Activated CD8-positive, alpha-beta T cell treated with anti-CD3 and anti-CD28 coated beads for 36 hours (primary cell): ENCODE data around the gene TLN1. TPM values are rescaled to one million over a fixed set of nuclear protein-coding genes. Genes with fewer than 3 reads are reported as not detected.

Source experiments
- ATAC-seq: fragments of 200-7000 bp; cut with Tn5 transposase; one replicate; pipeline ENCODE4 v1.10.0; 2021; ENCODE audit warnings: mild to moderate bottlenecking, moderate library complexity
- CTCF ChIA-PET: fragments of 350-600 bp; sonication (Branson Sonifier 250); formaldehyde crosslinking; loops from one replicate; lab custom pipeline; 2021; ENCODE audit warnings: antibody characterized with exemption; lab: Charles Lee
- POLR2A ChIA-PET: fragments of 350-600 bp; sonication (Branson Sonifier 250); formaldehyde crosslinking; loops from one replicate; lab custom pipeline; 2021; ENCODE audit warnings: antibody characterized with exemption; lab: Charles Lee
- DNase-seq: peaks from one replicate; pipeline ENCODE4 v3.0.0-alpha.2; 2020
- H3K27ac Mint-ChIP-seq: one replicate; pipeline ENCODE4 v1.8.0; 2021; ENCODE audit warnings: mild to moderate bottlenecking, mixed read lengths
- H3K27me3 Mint-ChIP-seq: one replicate; pipeline ENCODE4 v1.8.0; 2021; ENCODE audit warnings: mixed read lengths
- H3K36me3 Mint-ChIP-seq: one replicate; pipeline ENCODE4 v1.8.0; 2021; ENCODE audit warnings: low read depth, mixed read lengths
- H3K4me1 Mint-ChIP-seq: one replicate; pipeline ENCODE4 v1.8.0; 2021; ENCODE audit warnings: low read depth, mixed read lengths
- H3K4me3 Mint-ChIP-seq: one replicate; pipeline ENCODE4 v1.8.0; 2021; ENCODE audit warnings: mild to moderate bottlenecking, moderate library complexity, mixed read lengths
- H3K9me3 Mint-ChIP-seq: one replicate; pipeline ENCODE4 v1.8.0; 2021; ENCODE audit warnings: mixed read lengths
- CTCF ChIP-seq: fragments of 200-600 bp; IDR thresholded peaks from one replicate; pipeline ENCODE4 v1.8.0; 2022; ENCODE audit warnings: antibody characterized with exemption, mild to moderate bottlenecking
- intact Hi-C: fragments of 100-400 bp; cut with micrococcal nuclease; formaldehyde crosslinking; loops from one replicate; pipeline ENCODE4 v1.10.0; 2022
- total RNA-seq, 2 experiments: library from RNA; stranded (reverse); gene quantifications; one replicate each; pipeline ENCODE4 v1.2.3, GENCODE V29; 2021

The TLN1 gene
- total RNA-seq, 2 experiments from 2014 or later, result 212 to 219 TPM

- ChIA-PET POLR2A (interaction anchor here (0.8 to 1.2 kb wide), 2 partner anchors 14 to 27 kb away, joined by 3 to 5 read pairs; no protein-coding TSS in a partner anchor), CTCF (interaction anchor here (2.8 to 24.5 kb wide), 2 partner anchors 16 to 19 kb away, joined by 11 to 313 read pairs; partner anchors contain the start of genes CCDC107, RMRP and TPM2)
- H3K27me3 Mint-ChIP-seq, result peaks cover 9% of the 10 kb centered on the region
- peaks cover 13% of the 10 kb centered on the region for H3K4me1 Mint-ChIP-seq
- no peaks in the 10 kb centered on the region for H3K9me3 Mint-ChIP-seq
- H3K27ac Mint-ChIP-seq, result no peak overlapping the region
- ATAC-seq, result no peak
- no peak overlapping the region for H3K4me3 Mint-ChIP-seq
- no peaks in the 10 kb centered on the region for H3K36me3 Mint-ChIP-seq
- no peak for TF ChIP-seq CTCF
- no peak for DNase-seq
- intact Hi-C loops, result no loop called here
Observed at GRCh38 chr9:35674025-35674361, 58.0 kb downstream of the TLN1 start.

GRCh38 chr9:35673132-35674024 is 58.6 kb downstream of the TLN1 start, which contains the start of gene CA9:
CA9 (plus strand) TSS chr9:35673928; CDS start chr9:35673960, 32 bp downstream.
- peak within 1 kb of the TSS; percentile 14 for H3K4me3 Mint-ChIP-seq
- ATAC-seq (peak; percentile 42), DNase-seq (peak; percentile 21)
- peaks cover 13% of the 10 kb centered on the region for H3K4me1 Mint-ChIP-seq
- ChIA-PET CTCF (interaction anchor here (2.8 to 24.5 kb wide), 2 partner anchors 15 to 20 kb away, joined by 11 to 313 read pairs; partner anchors contain the start of genes CCDC107, RMRP and TPM2), POLR2A (interaction anchor here (0.8 to 1.6 kb wide), 3 partner anchors 11 to 26 kb away, joined by 3 to 5 read pairs (median 5); no protein-coding TSS in a partner anchor)
- H3K36me3 Mint-ChIP-seq, result no peaks in the 10 kb centered on the region
- H3K27ac Mint-ChIP-seq, result no peak within 1 kb of the TSS
- no peak for TF ChIP-seq CTCF
- H3K27me3 Mint-ChIP-seq, result peaks cover 9% of the 10 kb centered on the region
- no peaks in the 10 kb centered on the region for H3K9me3 Mint-ChIP-seq
- intact Hi-C loops, result no loop called here

DNA sequence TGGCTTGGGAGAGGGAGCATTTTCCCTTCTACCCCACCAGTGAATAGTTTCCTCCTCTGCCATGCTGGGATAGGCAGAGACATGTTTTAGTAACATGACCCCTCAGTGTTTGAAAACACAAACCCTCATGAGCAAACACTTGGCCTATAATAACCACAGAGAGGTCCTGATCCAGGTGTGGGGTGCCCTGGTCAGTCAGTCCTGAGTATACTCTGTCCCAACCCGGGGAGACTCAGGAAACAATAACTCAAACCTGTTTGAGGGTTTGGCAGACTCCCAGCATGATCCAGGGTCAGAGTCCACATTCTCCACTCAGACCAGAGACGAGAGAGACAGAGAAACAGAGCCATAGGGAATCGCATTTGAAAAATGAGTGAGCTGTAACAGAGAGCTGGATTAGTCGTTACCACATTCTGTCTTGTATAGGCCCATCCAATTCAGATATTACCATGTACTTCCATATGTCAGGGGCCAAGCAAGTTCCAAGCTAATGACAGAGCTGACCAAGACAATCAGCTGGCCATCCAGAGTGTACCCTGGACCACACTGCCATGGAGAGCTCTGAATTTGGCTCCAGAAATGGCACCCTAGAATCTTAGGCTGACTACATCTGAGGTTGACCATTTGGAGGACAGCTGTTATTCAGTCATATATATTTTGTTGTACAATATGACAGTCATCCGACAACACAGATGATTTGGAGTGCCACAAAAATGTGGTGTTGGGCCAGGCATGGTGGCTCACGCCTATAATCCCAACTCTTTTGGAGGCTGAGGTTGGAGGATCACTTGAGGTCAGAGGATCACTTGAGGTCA is 62.5 kb downstream of the TLN1 start:
- DNase-seq, result no peak
- no peaks in the 10 kb centered on the region for H3K36me3 Mint-ChIP-seq
- H3K27me3 Mint-ChIP-seq, result peaks cover 3% of the 10 kb centered on the region
- H3K4me1 Mint-ChIP-seq, result peaks cover 5% of the 10 kb centered on the region
- H3K9me3 Mint-ChIP-seq, result no peaks in the 10 kb centered on the region
- ChIA-PET POLR2A (interaction anchor here (1.1 to 2.7 kb wide), 2 partner anchors 14 to 22 kb away, joined by 3 to 8 read pairs; no protein-coding TSS in a partner anchor), CTCF (interaction anchor here (1.2 to 24.5 kb wide), 6 partner anchors 10 to 58 kb away, joined by 3 to 313 read pairs (median 6); partner anchors contain the start of genes CCDC107, RMRP and TPM2)
- no peak for ATAC-seq
- intact Hi-C loops, result no loop called here
- H3K27ac Mint-ChIP-seq, result no peak overlapping the region
- H3K4me3 Mint-ChIP-seq, result no peak overlapping the region
- TF ChIP-seq CTCF, result no peak

GRCh38 chr9:35667939-35668338 is 64.1 kb downstream of the TLN1 start:
- DNase-seq, result no peak
- H3K36me3 Mint-ChIP-seq, result peaks cover 5% of the 10 kb centered on the region
- peaks cover 11% of the 10 kb centered on the region for H3K4me1 Mint-ChIP-seq
- no peak for TF ChIP-seq CTCF
- ChIA-PET CTCF (interaction anchor here (1.3 to 24.5 kb wide), 3 partner anchors 10 to 57 kb away, joined by 4 to 313 read pairs (median 25); partner anchors contain the start of genes CCDC107, RMRP and TPM2), POLR2A (interaction anchor here (1.0 kb wide), 1 partner anchor 10 kb away, joined by 3 read pairs; the partner anchor contains the start of genes CCDC107 and RMRP)
- no peak overlapping the region for H3K27ac Mint-ChIP-seq
- intact Hi-C loops, result no loop called here
- no peak overlapping the region for H3K4me3 Mint-ChIP-seq
- H3K9me3 Mint-ChIP-seq, result no peaks in the 10 kb centered on the region
- no peak for ATAC-seq
- H3K27me3 Mint-ChIP-seq, result no peaks in the 10 kb centered on the region
